WTC11 (cell line): Measurements from ENCODE around the gene RNF6. TPM values are rescaled to one million over a fixed set of nuclear protein-coding genes. Genes with fewer than 3 reads are reported as not detected.

ENCODE experiments used
- AFF4 ChIP-seq: sonication (generic); formaldehyde crosslinking; IDR thresholded peaks from 2 replicates; pipeline ENCODE4 v1.8.1; 2023; ENCODE audit warnings: mild to moderate bottlenecking, missing genetic modification reagents, borderline replicate concordance
- AR ChIP-seq: fragments of 250-450 bp; sonication (Bioruptor Pico); IDR thresholded peaks from 2 replicates; pipeline ENCODE4 v1.9.0; 2021; ENCODE audit warnings: mild to moderate bottlenecking
- CREB1 ChIP-seq: sonication (generic); formaldehyde crosslinking; IDR thresholded peaks from 2 replicates; pipeline ENCODE4 v1.8.0; 2023; ENCODE audit warnings: mild to moderate bottlenecking, missing genetic modification reagents
- E2F1 ChIP-seq: sonication (generic); formaldehyde crosslinking; IDR thresholded peaks from 2 replicates; pipeline ENCODE4 v1.8.0; 2022; ENCODE audit warnings: mild to moderate bottlenecking, missing genetic modification reagents
- E2F5 ChIP-seq: sonication (generic); formaldehyde crosslinking; IDR thresholded peaks from 2 replicates; pipeline ENCODE4 v1.8.1; 2022; ENCODE audit warnings: mild to moderate bottlenecking, moderate library complexity, missing genetic modification reagents
- FOXK1 ChIP-seq: sonication (generic); formaldehyde crosslinking; IDR thresholded peaks from 2 replicates; pipeline ENCODE4 v1.8.0; 2022; ENCODE audit warnings: mild to moderate bottlenecking, moderate library complexity, missing genetic modification reagents
- FOXP1 ChIP-seq: sonication (generic); formaldehyde crosslinking; IDR thresholded peaks from 2 replicates; pipeline ENCODE4 v1.8.0; 2022; ENCODE audit warnings: missing genetic modification reagents, mild to moderate bottlenecking, moderate library complexity, borderline replicate concordance
- HMGXB4 ChIP-seq: sonication (generic); formaldehyde crosslinking; IDR thresholded peaks from 2 replicates; pipeline ENCODE4 v1.8.1; 2023; ENCODE audit warnings: mild to moderate bottlenecking, moderate library complexity, missing genetic modification reagents
- JUN ChIP-seq: sonication (generic); formaldehyde crosslinking; IDR thresholded peaks from 2 replicates; pipeline ENCODE4 v1.8.0; 2023; ENCODE audit warnings: mild to moderate bottlenecking, missing genetic modification reagents
- MAX ChIP-seq: sonication (generic); formaldehyde crosslinking; IDR thresholded peaks from 2 replicates; pipeline ENCODE4 v1.8.0; 2022; ENCODE audit warnings: mild to moderate bottlenecking, missing genetic modification reagents
- SMAD4 ChIP-seq: sonication (generic); formaldehyde crosslinking; IDR thresholded peaks from 2 replicates; pipeline ENCODE4 v1.8.0; 2022; ENCODE audit warnings: mild to moderate bottlenecking, missing genetic modification reagents
- ZNF121 ChIP-seq: sonication (generic); formaldehyde crosslinking; IDR thresholded peaks from 2 replicates; pipeline ENCODE4 v1.8.0; 2023; ENCODE audit warnings: missing genetic modification reagents
- ZNF263 ChIP-seq: sonication (generic); formaldehyde crosslinking; IDR thresholded peaks from 2 replicates; pipeline ENCODE4 v1.8.1; 2022; ENCODE audit warnings: low read depth, mild to moderate bottlenecking, moderate library complexity, missing genetic modification reagents
- ZNF396 ChIP-seq: fragments of 250-450 bp; sonication (Bioruptor Pico); IDR thresholded peaks from 2 replicates; pipeline ENCODE4 v1.8.0; 2021; ENCODE audit warnings: mild to moderate bottlenecking, moderate library complexity, borderline replicate concordance
- total RNA-seq: library from RNA; stranded (reverse); gene quantifications from 3 replicates; pipeline ENCODE4 v1.2.3, GENCODE V29; 2021
- TF ChIP-seq, protein P1 (sequence below): sonication (generic); formaldehyde crosslinking; IDR thresholded peaks from 2 replicates; pipeline ENCODE4 v1.8.0; 2023; ENCODE audit warnings: missing genetic modification reagents

RNF6 gene
- total RNA-seq, 1 experiment from 2014 or later = 16.2 TPM

- TF ChIP-seq FOXP1 (CRISPR knock-in tag) (peak; percentile 37; the same call in 1 of the 2 replicates), AFF4 (no peak), SMAD4 (no peak), HMGXB4 (peak; percentile 26; the same call in 1 of the 2 replicates), AR (CRISPR knock-in tag) (no peak), E2F1 (CRISPR knock-in tag) (no peak), FOXK1 (CRISPR knock-in tag) (peak; percentile 73), JUN (CRISPR knock-in tag) (no peak), ZNF396 (CRISPR knock-in tag) (no peak), ZNF263 (CRISPR knock-in tag) (no peak; the same call in 1 of the 2 replicates), MAX (CRISPR knock-in tag) (0 out of 2 replicates have a peak, but pooled peaks have one; percentile 69), ZNF121 (CRISPR knock-in tag) (no peak), E2F5 (0 out of 2 replicates have a peak, but pooled peaks have one; percentile 22), CREB1 (CRISPR knock-in tag) (no peak)
- TF ChIP-seq, protein P1, sequence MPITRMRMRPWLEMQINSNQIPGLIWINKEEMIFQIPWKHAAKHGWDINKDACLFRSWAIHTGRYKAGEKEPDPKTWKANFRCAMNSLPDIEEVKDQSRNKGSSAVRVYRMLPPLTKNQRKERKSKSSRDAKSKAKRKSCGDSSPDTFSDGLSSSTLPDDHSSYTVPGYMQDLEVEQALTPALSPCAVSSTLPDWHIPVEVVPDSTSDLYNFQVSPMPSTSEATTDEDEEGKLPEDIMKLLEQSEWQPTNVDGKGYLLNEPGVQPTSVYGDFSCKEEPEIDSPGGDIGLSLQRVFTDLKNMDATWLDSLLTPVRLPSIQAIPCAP (CRISPR knock-in tag) = no peak
Measured at GRCh38 chr13:26253787-26254582, 31.9 kb upstream of the RNF6 start, which contains the start of gene CDK8 (continued).
